GF-D8 (cell line): ENCODE results near the gene OR5H14.

Experiments
- DNase-seq: peaks from one replicate; lab custom pipeline; 2025; lab: John Stamatoyannopoulos, UW

Gene OR5H14

GRCh38 chr3:98199020-98199419, 51.7 kb downstream of the OR5H14 start:
- DNase-seq, result no peak
